Hepatocyte (in vitro differentiated cells): ENCODE data around the gene CDK11B. TPM values are rescaled to one million over a fixed set of nuclear protein-coding genes. Genes with fewer than 3 reads are reported as not detected.
"Not testable (repeated sequence)": the region's sequence is repeated elsewhere in the genome, so short reads cannot be mapped to it uniquely, and the experiment has no call there.

Experiments
- DNase-seq: peaks from one replicate; pipeline ENCODE4 v3.0.0-alpha.2; 2016; ENCODE audit warnings: low spot score
- H2AFZ ChIP-seq: fragments of 200-600 bp; sonication (generic); 2 replicates; pipeline ENCODE4 v1.6.0; 2016; ENCODE audit warnings: antibody characterized with exemption, mild to moderate bottlenecking
- H3K27ac ChIP-seq: fragments of 200-600 bp; sonication (generic); 2 replicates; pipeline ENCODE4 v1.5.1; 2016; ENCODE audit warnings: mild to moderate bottlenecking
- H3K27me3 ChIP-seq: fragments of 200-600 bp; sonication (generic); 2 replicates; pipeline ENCODE4 v1.6.1; 2016
- H3K36me3 ChIP-seq: fragments of 200-600 bp; sonication (generic); replicated peaks from 2 replicates; pipeline ENCODE4 v1.5.1; 2016; ENCODE audit warnings: low read depth; ENCODE audit not compliant: insufficient read depth
- H3K4me1 ChIP-seq: fragments of 200-600 bp; sonication (generic); 2 replicates; pipeline ENCODE4 v1.5.1; 2016; ENCODE audit warnings: mild to moderate bottlenecking, moderate library complexity; ENCODE audit not compliant: insufficient read depth
- H3K4me2 ChIP-seq: fragments of 200-600 bp; sonication (generic); 2 replicates; pipeline ENCODE4 v1.6.0; 2016
- H3K4me3 ChIP-seq: fragments of 200-600 bp; sonication (generic); 2 replicates; pipeline ENCODE4 v1.5.1; 2016; ENCODE audit warnings: mild to moderate bottlenecking
- H3K79me2 ChIP-seq: fragments of 200-600 bp; sonication (generic); 2 replicates; pipeline ENCODE4 v1.6.0; 2017; ENCODE audit warnings: mild to moderate bottlenecking
- H3K9me2 ChIP-seq: fragments of 200-600 bp; sonication (generic); replicated peaks from 2 replicates; pipeline ENCODE4 v1.6.0; 2017; ENCODE audit warnings: mild to moderate bottlenecking; ENCODE audit not compliant: insufficient read depth
- H3K9me3 ChIP-seq: fragments of 200-600 bp; sonication (generic); 2 replicates; pipeline ENCODE4 v1.5.1; 2016; ENCODE audit warnings: low read depth, mild to moderate bottlenecking
- H4K20me1 ChIP-seq: fragments of 200-600 bp; sonication (generic); 2 replicates; pipeline ENCODE4 v1.6.0; 2016; ENCODE audit warnings: mild to moderate bottlenecking; ENCODE audit not compliant: insufficient read depth, poor library complexity, severe bottlenecking
- CTCF ChIP-seq: fragments of 200-600 bp; sonication (generic); IDR thresholded peaks from 2 replicates; pipeline ENCODE4 v1.5.1; 2016; ENCODE audit warnings: antibody characterized with exemption, mild to moderate bottlenecking; ENCODE audit not compliant: poor library complexity
- EZH2 ChIP-seq: fragments of 200-600 bp; sonication (generic); IDR thresholded peaks from 2 replicates; pipeline ENCODE4 v1.6.1; 2016; ENCODE audit warnings: antibody characterized with exemption, mild to moderate bottlenecking, borderline replicate concordance
- EZH2phosphoT487 ChIP-seq: fragments of 200-600 bp; sonication (generic); IDR thresholded peaks from one replicate; pipeline ENCODE4 v1.6.1; 2018; ENCODE audit warnings: antibody characterized with exemption, mild to moderate bottlenecking, low read depth, moderate library complexity; ENCODE audit not compliant: unreplicated experiment, severe bottlenecking
- WGBS: methylation state at CpG from one replicate; pipeline ENCODE4 v1.1.6; 2016; ENCODE audit warnings: low lambda C conversion rate; ENCODE audit errors: missing lambda C conversion rate; 5-methylcytosine and 5-hydroxymethylcytosine counted together
- polyA plus RNA-seq: library from polyadenylated mRNA; unstranded; fragments of >200 nt; fragmentation: Nextera tagmentation; extraction: Ambion mirVana; gene quantifications from 2 replicates; pipeline ENCODE4 v1.2.1, GENCODE V29; 2016
- total RNA-seq: library from RNA; depleted of rRNA; stranded (reverse); fragments of >200 nt; gene quantifications from 2 replicates; pipeline ENCODE4 v1.2.3, GENCODE V29; 2014

The CDK11B gene
- total and polyA plus RNA-seq, 2 experiments from 2014 or later = 7.5 to 15.3 TPM

- 43% methylated on average over 12 of the region's 12 CpGs for WGBS
- no peak for TF ChIP-seq EZH2phosphoT487
- no peak for TF ChIP-seq CTCF
- no peak for TF ChIP-seq EZH2
- no peaks in the 10 kb centered on the region for H3K79me2 ChIP-seq
- H4K20me1 ChIP-seq = no peaks in the 10 kb centered on the region
- H3K9me2 ChIP-seq = no peaks in the 10 kb centered on the region
- H3K36me3 ChIP-seq = no peaks in the 10 kb centered on the region
- no peak overlapping the region for H3K27ac ChIP-seq
- H3K9me3 ChIP-seq = no peaks in the 10 kb centered on the region
- no peak overlapping the region for H3K4me3 ChIP-seq
- H2AFZ ChIP-seq = no peak overlapping the region
- H3K27me3 ChIP-seq = peaks cover 54% of the 10 kb centered on the region
- no peak for DNase-seq
- no peak overlapping the region for H3K4me2 ChIP-seq
- H3K4me1 ChIP-seq = peaks cover 3% of the 10 kb centered on the region
Observed at GRCh38 chr1:1596493-1597274, 62.1 kb downstream of the CDK11B start.

GRCh38 chr1:1595341-1595740, 63.5 kb downstream of the CDK11B start:
- not testable (repeated sequence) for H3K9me2 ChIP-seq, H3K36me3 ChIP-seq, H3K27ac ChIP-seq

GRCh38 chr1:1594602-1595260, 64.1 kb downstream of the CDK11B start:
- no peaks in the 10 kb centered on the region for H4K20me1 ChIP-seq
- no peaks in the 10 kb centered on the region for H3K79me2 ChIP-seq
- no peaks in the 10 kb centered on the region for H3K9me2 ChIP-seq
- H3K4me2 ChIP-seq = no peak overlapping the region
- H3K4me1 ChIP-seq = no peaks in the 10 kb centered on the region
- H3K27ac ChIP-seq = no peak overlapping the region
- no peak for DNase-seq
- no peak overlapping the region for H3K4me3 ChIP-seq
- TF ChIP-seq EZH2 (no peak), CTCF (no peak), EZH2phosphoT487 (no peak)
- no peaks in the 10 kb centered on the region for H3K9me3 ChIP-seq
- peaks cover 39% of the 10 kb centered on the region for H3K27me3 ChIP-seq
- H2AFZ ChIP-seq = no peak overlapping the region
- no peaks in the 10 kb centered on the region for H3K36me3 ChIP-seq
- WGBS = 68% methylated on average over 10 of the region's 10 CpGs

More at GRCh38 chr1:1595341-1595740, 63.5 kb downstream of the CDK11B start:
- H3K4me1 ChIP-seq, H3K4me3 ChIP-seq, H2AFZ ChIP-seq, H3K9me3 ChIP-seq, H4K20me1 ChIP-seq, DNase-seq, H3K79me2 ChIP-seq, H3K4me2 ChIP-seq: not testable (repeated sequence)
- peaks cover 41% of the 10 kb centered on the region for H3K27me3 ChIP-seq
- 81% methylated on average over 2 of the region's 2 CpGs for WGBS

GRCh38 chr1:1593834-1594601, 64.8 kb downstream of the CDK11B start:
- no peaks in the 10 kb centered on the region for H3K9me2 ChIP-seq
- no peaks in the 10 kb centered on the region for H4K20me1 ChIP-seq
- no peak overlapping the region for H2AFZ ChIP-seq
- WGBS = 90% methylated on average over 24 of the region's 24 CpGs
- DNase-seq = no peak
- no peak overlapping the region for H3K27ac ChIP-seq
- H3K36me3 ChIP-seq = no peaks in the 10 kb centered on the region
- H3K4me1 ChIP-seq = no peaks in the 10 kb centered on the region
- H3K79me2 ChIP-seq = no peaks in the 10 kb centered on the region
- H3K4me2 ChIP-seq = no peak overlapping the region
- TF ChIP-seq EZH2phosphoT487 = no peak
- no peak for TF ChIP-seq EZH2
- TF ChIP-seq CTCF = no peak
- peaks cover 35% of the 10 kb centered on the region for H3K27me3 ChIP-seq
- H3K4me3 ChIP-seq = no peak overlapping the region
- no peaks in the 10 kb centered on the region for H3K9me3 ChIP-seq
